NCI-H82 treated with DMSO at 0.1 percent for 48 hours (cell line): ENCODE data around the gene SNX2.
"Not testable (repeated sequence)": the region's sequence is repeated elsewhere in the genome, so short reads cannot be mapped to it uniquely, and the experiment has no call there.

Source experiments
- DNase-seq: peaks from one replicate; lab custom pipeline; 2025; ENCODE audit not compliant: unreplicated experiment; lab: John Stamatoyannopoulos, UW

Gene SNX2

GRCh38 chr5:122842016-122842580, 67.2 kb downstream of the SNX2 start:
- no peak for DNase-seq

- DNase-seq = no peak
These were observed 69.4 kb downstream of the SNX2 start for GRCh38 chr5:122844136-122844909.

GRCh38 chr5:122844910-122845228, 70.0 kb downstream of the SNX2 start:
- no peak for DNase-seq

- peak; percentile 6 for DNase-seq
These were observed 70.6 kb downstream of the SNX2 start, which contains the start of gene SNX24 for GRCh38 chr5:122845229-122846050. Gene SNX24 (plus strand): TSS chr5:122845613. CDS start chr5:122845634, 21 bp downstream.

GRCh38 chr5:122846051-122846550, 71.2 kb downstream of the SNX2 start:
- DNase-seq = no peak

GRCh38 chr5:122847687-122848081, 72.8 kb downstream of the SNX2 start:
- DNase-seq = no peak

GRCh38 chr5:122849771-122850170, 74.9 kb downstream of the SNX2 start:
- DNase-seq = no peak

GRCh38 chr5:122857538-122857937, 82.7 kb downstream of the SNX2 start:
- DNase-seq = not testable (repeated sequence)

GRCh38 chr5:122858451-122858850, 83.6 kb downstream of the SNX2 start:
- no peak for DNase-seq

GRCh38 chr5:122863240-122863639, 88.4 kb downstream of the SNX2 start:
- DNase-seq = no peak

- DNase-seq = no peak
These were observed 88.8 kb downstream of the SNX2 start for GRCh38 chr5:122863721-122864120.

- no peak for DNase-seq
These were observed 89.5 kb downstream of the SNX2 start for GRCh38 chr5:122864400-122864799.

GRCh38 chr5:122864842-122865241, 90.0 kb downstream of the SNX2 start:
- DNase-seq = no peak

- DNase-seq = no peak
These were observed 95.5 kb downstream of the SNX2 start for GRCh38 chr5:122870219-122870856.

- DNase-seq = no peak
These were observed 96.8 kb downstream of the SNX2 start for GRCh38 chr5:122871661-122872060.

GRCh38 chr5:122874179-122874875, 99.4 kb downstream of the SNX2 start:
- no peak for DNase-seq

GRCh38 chr5:122877518-122877917, 102.6 kb downstream of the SNX2 start:
- DNase-seq = no peak

GRCh38 chr5:122879076-122879475, 104.2 kb downstream of the SNX2 start:
- DNase-seq = no peak
